PC-3 (cell line): ENCODE data around the gene DDT.
"Not testable (repeated sequence)": the region's sequence is repeated elsewhere in the genome, so short reads cannot be mapped to it uniquely, and the experiment has no call there.

Source experiments
- EZH2phosphoT487 ChIP-seq: fragments of 300-600 bp; sonication (generic); IDR thresholded peaks from 2 replicates; pipeline ENCODE4 v1.6.1; 2018; ENCODE audit warnings: mild to moderate bottlenecking, antibody characterized with exemption, low read length, borderline replicate concordance
- TF ChIP-seq, protein P1 (sequence below): fragments of 300-600 bp; sonication (generic); conservative IDR thresholded peaks from 2 replicates; pipeline ENCODE4 v1.5.1; 2017; ENCODE audit warnings: antibody characterized with exemption, low read depth, mild to moderate bottlenecking, low read length

DNA sequence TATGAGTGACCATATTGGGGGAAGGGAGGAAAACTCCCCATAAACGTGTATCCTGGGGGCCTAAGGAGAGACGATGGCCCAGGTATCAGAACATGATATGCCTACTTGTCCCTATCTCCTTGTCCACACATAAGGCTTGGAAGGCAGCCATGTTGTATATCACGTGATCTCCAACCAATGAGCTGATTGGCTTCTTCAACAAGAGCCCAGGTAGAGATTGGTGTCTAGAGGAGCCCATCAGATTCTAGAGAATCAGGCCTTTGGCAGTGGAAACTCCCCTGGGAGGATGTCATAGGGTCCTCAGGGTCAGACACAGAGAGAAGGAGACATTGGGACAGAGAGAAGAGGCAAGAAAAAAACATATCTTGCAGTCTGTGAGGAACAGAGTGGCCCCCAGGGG lies 26.9 kb downstream of the DDT start:
- TF ChIP-seq, protein P1, sequence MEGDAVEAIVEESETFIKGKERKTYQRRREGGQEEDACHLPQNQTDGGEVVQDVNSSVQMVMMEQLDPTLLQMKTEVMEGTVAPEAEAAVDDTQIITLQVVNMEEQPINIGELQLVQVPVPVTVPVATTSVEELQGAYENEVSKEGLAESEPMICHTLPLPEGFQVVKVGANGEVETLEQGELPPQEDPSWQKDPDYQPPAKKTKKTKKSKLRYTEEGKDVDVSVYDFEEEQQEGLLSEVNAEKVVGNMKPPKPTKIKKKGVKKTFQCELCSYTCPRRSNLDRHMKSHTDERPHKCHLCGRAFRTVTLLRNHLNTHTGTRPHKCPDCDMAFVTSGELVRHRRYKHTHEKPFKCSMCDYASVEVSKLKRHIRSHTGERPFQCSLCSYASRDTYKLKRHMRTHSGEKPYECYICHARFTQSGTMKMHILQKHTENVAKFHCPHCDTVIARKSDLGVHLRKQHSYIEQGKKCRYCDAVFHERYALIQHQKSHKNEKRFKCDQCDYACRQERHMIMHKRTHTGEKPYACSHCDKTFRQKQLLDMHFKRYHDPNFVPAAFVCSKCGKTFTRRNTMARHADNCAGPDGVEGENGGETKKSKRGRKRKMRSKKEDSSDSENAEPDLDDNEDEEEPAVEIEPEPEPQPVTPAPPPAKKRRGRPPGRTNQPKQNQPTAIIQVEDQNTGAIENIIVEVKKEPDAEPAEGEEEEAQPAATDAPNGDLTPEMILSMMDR, result not testable (repeated sequence)
- TF ChIP-seq EZH2phosphoT487, result not testable (repeated sequence)
